Left ventricle myocardium inferior (tissue), 1 donor: ENCODE data around the gene PRKCZ. TPM values are rescaled to one million over a fixed set of nuclear protein-coding genes. Genes with fewer than 3 reads are reported as not detected.
A peak's percentile ranks its signal among the peaks of the same experiment; 100 is the strongest.

Experiments
- DNase-seq: peaks from one replicate; pipeline ENCODE4 v3.0.0-alpha.2; 2020
- H3K27ac ChIP-seq: fragments of 200-600 bp; replicated peaks from 2 replicates; pipeline ENCODE4 v1.8.0; 2021
- H3K27me3 ChIP-seq: fragments of 200-600 bp; 2 replicates; pipeline ENCODE4 v1.8.0; 2021; ENCODE audit warnings: low read depth
- H3K36me3 ChIP-seq: fragments of 200-600 bp; 2 replicates; pipeline ENCODE4 v1.8.0; 2021
- H3K4me1 ChIP-seq: fragments of 200-600 bp; 2 replicates; pipeline ENCODE4 v1.8.0; 2021
- H3K4me3 ChIP-seq: fragments of 200-600 bp; 2 replicates; pipeline ENCODE4 v1.8.0; 2021; ENCODE audit warnings: mild to moderate bottlenecking, moderate library complexity
- H3K9me3 ChIP-seq: fragments of 200-600 bp; replicated peaks from 2 replicates; pipeline ENCODE4 v1.8.0; 2021
- CTCF ChIP-seq: fragments of 200-600 bp; IDR thresholded peaks from 2 replicates; pipeline ENCODE4 v1.8.0; 2021; ENCODE audit warnings: antibody characterized with exemption, mild to moderate bottlenecking, borderline replicate concordance
- intact Hi-C: fragments of 100-400 bp; cut with micrococcal nuclease; formaldehyde crosslinking; loops from one replicate; pipeline ENCODE4 v1.11.0; 2022
- total RNA-seq: library from RNA; stranded (reverse); fragmentation: NEBNext Ultra II Directional; extraction: Animal tissue kit (Norgen Biotek cat#: 25700); gene quantifications from one replicate; pipeline ENCODE4 v1.2.1, GENCODE V29; 2021
- donor health status: DM: no; HTN: yes; CAD: no; lungs with severe emphysema.

PRKCZ gene
- total RNA-seq, 1 donor from 2014 or later, result 19.1 TPM

- peaks cover 4% of the 10 kb centered on the region for H3K4me1 ChIP-seq
- DNase-seq, result peak; percentile 32
- H3K27ac ChIP-seq, result no peak overlapping the region
- no peak overlapping the region for H3K4me3 ChIP-seq
- H3K9me3 ChIP-seq, result no peaks in the 10 kb centered on the region
- H3K36me3 ChIP-seq, result peaks cover 6% of the 10 kb centered on the region
- H3K27me3 ChIP-seq, result no peaks in the 10 kb centered on the region
- no peak for TF ChIP-seq CTCF
- intact Hi-C loops, result no loop called here
Observed at GRCh38 chr1:2148691-2149090, 98.5 kb downstream of the PRKCZ start.

DNA sequence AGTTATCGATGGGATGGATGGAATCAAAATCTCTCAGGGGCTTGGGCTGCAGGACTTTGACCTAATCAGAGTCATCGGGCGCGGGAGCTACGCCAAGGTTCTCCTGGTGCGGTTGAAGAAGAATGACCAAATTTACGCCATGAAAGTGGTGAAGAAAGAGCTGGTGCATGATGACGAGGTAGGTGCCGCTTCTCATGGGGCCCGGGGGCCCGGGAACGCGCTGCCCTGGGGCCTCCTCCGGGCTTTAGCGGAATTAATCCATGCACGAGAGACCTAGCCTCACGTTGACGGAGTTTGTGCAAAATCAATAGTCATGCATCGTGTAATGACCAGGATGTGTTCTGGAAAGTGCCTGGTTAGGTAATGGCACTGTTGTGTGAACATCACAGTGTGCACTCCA is 100.6 kb downstream of the PRKCZ start:
- H3K27me3 ChIP-seq, result no peaks in the 10 kb centered on the region
- no peak overlapping the region for H3K27ac ChIP-seq
- H3K36me3 ChIP-seq, result peaks cover 6% of the 10 kb centered on the region
- DNase-seq, result no peak
- no peaks in the 10 kb centered on the region for H3K9me3 ChIP-seq
- no peak overlapping the region for H3K4me3 ChIP-seq
- TF ChIP-seq CTCF, result no peak
- peaks cover 5% of the 10 kb centered on the region for H3K4me1 ChIP-seq
- intact Hi-C loops, result no loop called here

- no peak overlapping the region for H3K4me3 ChIP-seq
- peaks cover 10% of the 10 kb centered on the region for H3K4me1 ChIP-seq
- no peaks in the 10 kb centered on the region for H3K27me3 ChIP-seq
- no peaks in the 10 kb centered on the region for H3K9me3 ChIP-seq
- intact Hi-C loops, result no loop called here
- peaks cover 3% of the 10 kb centered on the region for H3K36me3 ChIP-seq
- no peak for DNase-seq
- no peak overlapping the region for H3K27ac ChIP-seq
- no peak for TF ChIP-seq CTCF
Observed at GRCh38 chr1:2151252-2151651, 101.0 kb downstream of the PRKCZ start.

GRCh38 chr1:2151911-2152310 is 101.7 kb downstream of the PRKCZ start:
- Histone ChIP-seq H3K4me3 (no peak overlapping the region), H3K27ac (no peak overlapping the region), H3K36me3 (no peaks in the 10 kb centered on the region), H3K4me1 (peaks cover 14% of the 10 kb centered on the region), H3K27me3 (no peaks in the 10 kb centered on the region), H3K9me3 (no peaks in the 10 kb centered on the region)
- DNase-seq, result no peak
- intact Hi-C loops, result no loop called here
- TF ChIP-seq CTCF, result no peak

- TF ChIP-seq CTCF, result no peak
- no peaks in the 10 kb centered on the region for H3K36me3 ChIP-seq
- H3K27me3 ChIP-seq, result no peaks in the 10 kb centered on the region
- intact Hi-C loops, result no loop called here
- H3K9me3 ChIP-seq, result no peaks in the 10 kb centered on the region
- H3K27ac ChIP-seq, result no peak overlapping the region
- no peak overlapping the region for H3K4me3 ChIP-seq
- peaks cover 14% of the 10 kb centered on the region for H3K4me1 ChIP-seq
- DNase-seq, result no peak
Observed at GRCh38 chr1:2152954-2153353, 102.7 kb downstream of the PRKCZ start.

DNA sequence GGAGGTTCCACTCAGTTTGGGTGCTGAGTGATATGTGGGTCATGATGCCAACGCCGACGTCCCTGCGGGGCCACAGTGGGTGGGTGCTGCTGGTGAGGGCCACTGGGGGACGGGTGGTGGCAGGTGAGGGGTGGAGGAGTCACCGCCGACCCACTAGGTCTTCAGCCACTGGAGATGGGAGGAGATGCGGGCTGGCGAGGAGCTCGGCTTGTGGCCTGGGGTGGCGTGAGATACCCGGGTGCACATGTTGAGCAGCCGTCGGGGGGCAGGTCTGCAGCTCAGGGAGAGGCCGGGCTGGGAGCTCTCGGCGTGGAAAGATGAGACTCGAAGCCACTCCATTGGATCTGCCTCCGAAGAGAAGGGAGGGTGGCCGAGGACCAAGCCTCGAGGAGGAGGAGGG is 103.8 kb downstream of the PRKCZ start:
- no peak overlapping the region for H3K4me3 ChIP-seq
- no peaks in the 10 kb centered on the region for H3K27me3 ChIP-seq
- intact Hi-C loops, result no loop called here
- DNase-seq, result no peak
- H3K36me3 ChIP-seq, result no peaks in the 10 kb centered on the region
- H3K27ac ChIP-seq, result no peak overlapping the region
- H3K4me1 ChIP-seq, result peaks cover 12% of the 10 kb centered on the region
- no peak for TF ChIP-seq CTCF
- H3K9me3 ChIP-seq, result no peaks in the 10 kb centered on the region
